ENCODE data around the gene ARL4D.
"Not testable (repeated sequence)": the region's sequence is repeated elsewhere in the genome, so short reads cannot be mapped to it uniquely, and the experiment has no call there.

Gene ARL4D

GRCh38 chr17:43383826-43384475 is 14.8 kb upstream of the ARL4D start:
- H3K4me3 ChIP-seq (ENCODE audit: low read length) = no peak overlapping the region
- H3K27me3 ChIP-seq (ENCODE audit: insufficient read depth, low read length) = no peaks in the 10 kb centered on the region
- H3K9me3 ChIP-seq (ENCODE audit: insufficient read depth, low read depth, low read length) = peaks cover 15% of the 10 kb centered on the region; the same call in 1 of the 2 replicates
- H3K36me3 ChIP-seq (ENCODE audit: insufficient read depth, low read length) = no peaks in the 10 kb centered on the region
- no peaks in the 10 kb centered on the region for H3K4me1 ChIP-seq (ENCODE audit: insufficient read depth, low read length)
- no peak overlapping the region for H3K9ac ChIP-seq (ENCODE audit: low read depth, low read length)
- no peak overlapping the region for H3K27ac ChIP-seq (ENCODE audit: low read depth, low read length)
- WGBS = 83% methylated on average over 9 of the region's 9 CpGs

GRCh38 chr17:43384476-43384862 is 14.3 kb upstream of the ARL4D start:
- Histone ChIP-seq H3K27ac (ENCODE audit: low read depth, low read length) (no peak overlapping the region), H3K36me3 (ENCODE audit: insufficient read depth, low read length) (no peaks in the 10 kb centered on the region), H3K9ac (ENCODE audit: low read depth, low read length) (no peak overlapping the region), H3K9me3 (ENCODE audit: insufficient read depth, low read depth, low read length) (peaks cover 15% of the 10 kb centered on the region; the same call in 1 of the 2 replicates), H3K27me3 (ENCODE audit: insufficient read depth, low read length) (no peaks in the 10 kb centered on the region), H3K4me3 (ENCODE audit: low read length) (no peak overlapping the region), H3K4me1 (ENCODE audit: insufficient read depth, low read length) (peaks cover under 1% of the 10 kb centered on the region; the same call in 1 of the 2 replicates)
- 55% methylated on average over 2 of the region's 2 CpGs for whole genome bisulfite sequencing

DNA sequence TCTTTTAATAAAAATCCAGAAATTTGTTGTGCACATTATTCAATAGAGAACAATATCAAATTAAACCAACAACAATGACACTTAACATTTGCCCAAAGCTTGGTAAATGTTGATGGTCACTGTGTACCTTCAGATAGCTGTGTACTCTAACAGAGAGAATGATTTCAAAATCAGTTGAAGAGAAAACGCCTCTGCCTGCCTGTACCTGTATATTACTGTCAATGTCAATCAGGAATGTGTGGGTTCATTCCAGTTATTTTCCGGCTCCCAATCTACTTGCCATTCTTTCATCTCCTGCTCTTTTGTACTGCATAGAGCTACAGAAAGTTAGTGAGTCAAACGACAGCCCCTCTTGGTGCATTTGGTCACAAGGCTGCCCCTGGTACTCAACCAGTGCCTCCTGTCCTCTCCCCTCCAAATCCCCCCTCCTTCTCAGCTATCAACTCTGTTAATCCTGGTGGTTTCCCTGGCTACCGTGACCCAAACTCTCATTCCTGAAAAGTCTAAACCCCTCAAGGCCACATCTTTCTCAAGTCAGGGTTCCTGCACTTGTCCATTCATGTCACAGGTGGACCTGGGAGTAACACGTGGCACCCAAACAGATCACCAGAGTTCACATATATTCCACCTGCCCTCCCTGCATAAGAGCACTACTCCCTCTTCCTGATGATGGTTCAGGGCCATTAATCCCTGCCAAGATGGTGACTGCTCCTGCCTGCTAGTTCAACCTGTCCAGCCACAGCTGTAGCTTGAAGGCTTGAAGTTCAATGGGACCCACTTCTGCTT is 13.6 kb upstream of the ARL4D start:
- Histone ChIP-seq H3K36me3 (ENCODE audit: insufficient read depth, low read length) (no peaks in the 10 kb centered on the region), H3K27ac (ENCODE audit: low read depth, low read length) (no peak overlapping the region), H3K9me3 (ENCODE audit: insufficient read depth, low read depth, low read length) (peaks cover 12% of the 10 kb centered on the region; the same call in 1 of the 2 replicates), H3K27me3 (ENCODE audit: insufficient read depth, low read length) (no peaks in the 10 kb centered on the region), H3K4me3 (ENCODE audit: low read length) (no peak overlapping the region), H3K9ac (ENCODE audit: low read depth, low read length) (no peak overlapping the region), H3K4me1 (ENCODE audit: insufficient read depth, low read length) (peaks cover 3% of the 10 kb centered on the region; the same call in 1 of the 2 replicates)
- WGBS = 58% methylated on average over 5 of the region's 5 CpGs

DNA sequence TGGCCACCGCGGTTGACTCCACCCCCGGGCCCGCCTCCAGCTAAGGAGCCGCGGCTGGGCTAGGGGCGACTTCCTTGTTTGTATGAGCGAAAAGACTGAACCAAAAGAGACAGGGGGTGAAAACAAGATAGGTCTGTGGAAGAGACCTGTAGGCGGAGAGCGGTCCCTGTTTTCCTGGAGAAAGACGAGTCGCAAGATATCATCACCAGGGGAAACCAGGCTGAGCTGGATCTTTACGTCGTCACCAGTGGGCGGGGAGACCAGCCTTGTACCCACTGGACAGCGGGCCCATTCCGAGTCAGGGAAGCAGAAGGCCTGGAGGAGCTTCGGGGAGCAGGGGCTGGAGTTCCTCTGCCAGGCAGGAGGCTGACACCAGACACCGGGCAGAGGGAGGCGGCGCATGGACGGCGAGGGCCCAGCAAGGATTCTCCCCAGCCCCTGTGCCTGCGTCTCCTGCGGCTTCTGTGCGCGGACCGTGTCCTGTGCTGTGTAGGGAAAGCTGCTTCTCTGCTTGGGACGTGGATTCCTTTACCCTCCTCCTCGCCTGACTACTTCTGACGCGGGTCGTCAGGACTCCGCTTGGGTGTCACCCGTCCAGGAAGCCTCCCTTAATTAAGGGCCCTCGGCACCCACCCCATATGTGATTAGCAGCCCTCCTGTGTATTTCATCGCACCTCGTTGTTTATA is 10.3 kb upstream of the ARL4D start:
- no peaks in the 10 kb centered on the region for H3K36me3 ChIP-seq (ENCODE audit: insufficient read depth, low read length)
- peak overlapping the region; percentile 49; the same call in 1 of the 2 replicates for H3K27ac ChIP-seq (ENCODE audit: low read depth, low read length)
- WGBS = 1% methylated on average over 38 of the region's 38 CpGs

DNA sequence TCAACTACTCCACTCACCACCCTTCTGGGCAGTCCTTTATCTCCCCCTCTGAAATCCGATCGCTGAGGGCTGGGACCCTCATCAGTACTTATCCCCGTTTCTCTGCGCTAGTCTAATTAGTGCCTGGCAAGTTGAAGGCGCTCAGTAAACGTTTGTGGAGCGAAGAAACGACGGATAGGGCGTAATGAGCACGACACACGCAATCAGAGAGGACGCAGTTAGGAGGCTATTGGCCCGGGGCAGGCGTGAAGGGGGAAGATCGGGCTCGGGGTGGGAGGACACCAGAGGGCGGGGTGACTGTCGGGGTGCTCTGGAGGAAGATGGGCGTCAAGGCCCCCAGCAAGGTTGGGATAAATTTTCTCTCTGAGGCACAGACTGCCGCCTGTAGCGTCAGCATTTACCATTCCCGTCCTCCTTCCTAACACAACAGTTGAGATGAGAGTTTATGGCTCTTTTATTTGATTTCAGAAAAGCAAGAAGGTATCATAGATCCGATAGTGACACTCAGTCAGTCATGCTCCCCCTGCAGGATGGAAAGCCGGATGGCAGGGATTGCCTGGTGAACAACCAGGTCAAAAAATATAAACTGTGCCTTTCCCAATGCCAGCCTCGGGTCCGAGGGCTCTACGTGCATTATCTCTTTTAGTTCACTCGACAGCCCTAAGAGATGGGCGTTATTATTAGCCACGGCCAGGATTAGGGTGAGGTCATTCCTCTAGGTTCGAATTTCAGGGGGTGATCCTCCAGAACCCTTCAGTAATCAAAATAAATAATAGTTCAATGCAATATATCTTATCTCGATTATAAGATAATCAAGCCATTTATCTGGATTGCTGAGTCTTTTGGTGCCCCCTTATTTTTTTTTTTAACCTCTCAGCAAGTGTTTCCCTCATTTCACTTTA is 9.5 kb upstream of the ARL4D start:
- Histone ChIP-seq H3K9ac (ENCODE audit: low read depth, low read length) (peak overlapping the region; percentile 49), H3K4me1 (ENCODE audit: insufficient read depth, low read length) (peaks cover 3% of the 10 kb centered on the region; the same call in 1 of the 2 replicates), H3K27ac (ENCODE audit: low read depth, low read length) (peak overlapping the region; percentile 22; the same call in 1 of the 2 replicates), H3K27me3 (ENCODE audit: insufficient read depth, low read length) (no peaks in the 10 kb centered on the region), H3K9me3 (ENCODE audit: insufficient read depth, low read depth, low read length) (no peaks in the 10 kb centered on the region), H3K4me3 (ENCODE audit: low read length) (peak overlapping the region; percentile 67), H3K36me3 (ENCODE audit: insufficient read depth, low read length) (no peaks in the 10 kb centered on the region)
- 7% methylated on average over 29 of the region's 33 CpGs for WGBS

More for the DNA sequence above, 10.3 kb upstream of the ARL4D start:
- Histone ChIP-seq H3K27me3 (ENCODE audit: insufficient read depth, low read length) (no peaks in the 10 kb centered on the region), H3K4me3 (ENCODE audit: low read length) (peak overlapping the region; percentile 67), H3K9ac (ENCODE audit: low read depth, low read length) (peak overlapping the region; percentile 49), H3K4me1 (ENCODE audit: insufficient read depth, low read length) (peaks cover 3% of the 10 kb centered on the region; the same call in 1 of the 2 replicates), H3K9me3 (ENCODE audit: insufficient read depth, low read depth, low read length) (no peaks in the 10 kb centered on the region)

DNA sequence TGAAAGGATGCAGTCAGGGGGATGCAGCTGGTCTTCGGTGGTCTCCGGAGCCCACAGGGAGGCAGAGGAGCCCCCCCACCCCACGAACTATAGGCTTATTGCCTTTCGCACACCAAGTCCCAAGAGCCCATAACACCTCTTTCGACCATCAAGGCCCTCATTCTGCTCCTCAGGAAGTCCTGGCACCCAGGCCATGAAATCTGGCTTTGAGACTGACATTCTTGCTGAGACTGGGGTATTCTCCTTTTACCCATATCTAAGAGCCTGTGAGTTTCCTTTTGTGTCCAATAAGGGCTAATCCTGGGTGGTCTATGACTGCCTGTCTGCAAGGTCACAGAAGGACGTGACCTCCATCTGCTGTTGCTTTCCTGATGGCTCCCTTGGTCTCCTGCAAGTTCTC is 6.4 kb upstream of the ARL4D start:
- Histone ChIP-seq H3K4me1 (ENCODE audit: insufficient read depth, low read length) (peaks cover 3% of the 10 kb centered on the region; the same call in 1 of the 2 replicates), H3K4me3 (ENCODE audit: low read length) (no peak overlapping the region), H3K9ac (ENCODE audit: low read depth, low read length) (no peak overlapping the region), H3K36me3 (ENCODE audit: insufficient read depth, low read length) (no peaks in the 10 kb centered on the region), H3K27me3 (ENCODE audit: insufficient read depth, low read length) (no peaks in the 10 kb centered on the region), H3K9me3 (ENCODE audit: insufficient read depth, low read depth, low read length) (no peaks in the 10 kb centered on the region), H3K27ac (ENCODE audit: low read depth, low read length) (no peak overlapping the region)
- 90% methylated on average over 6 of the region's 6 CpGs for WGBS

DNA sequence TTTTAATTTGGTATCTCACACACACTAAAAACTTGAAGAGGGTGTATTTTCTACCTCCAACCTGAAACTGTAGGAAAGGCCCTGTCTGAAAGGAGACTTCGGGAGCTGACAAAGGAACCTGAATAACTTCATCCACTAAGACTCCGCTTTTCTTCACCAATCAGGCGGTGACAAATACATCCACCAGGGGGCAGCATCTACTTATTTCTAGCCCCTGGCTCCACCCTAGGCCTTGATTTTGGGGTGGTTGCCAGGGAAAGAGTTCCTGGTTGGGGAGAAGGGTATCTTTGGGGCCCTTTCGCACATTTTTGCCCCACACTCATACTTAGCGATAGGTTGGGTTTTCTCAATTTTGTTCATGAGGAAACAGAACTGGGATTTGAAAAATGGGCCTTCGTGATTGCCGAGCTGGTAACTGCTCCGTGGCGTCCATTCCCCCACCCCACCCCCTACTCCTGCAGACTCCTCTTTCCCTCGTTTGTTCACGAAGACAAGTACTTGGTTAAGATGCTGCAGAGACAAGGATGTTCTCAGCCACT is 4.8 kb upstream of the ARL4D start:
- no peak overlapping the region for H3K4me3 ChIP-seq (ENCODE audit: low read length)
- WGBS = 46% methylated on average over 9 of the region's 11 CpGs
- no peaks in the 10 kb centered on the region for H3K27me3 ChIP-seq (ENCODE audit: insufficient read depth, low read length)
- no peak overlapping the region for H3K9ac ChIP-seq (ENCODE audit: low read depth, low read length)
- H3K27ac ChIP-seq (ENCODE audit: low read depth, low read length) = no peak overlapping the region
- no peaks in the 10 kb centered on the region for H3K36me3 ChIP-seq (ENCODE audit: insufficient read depth, low read length)
- H3K9me3 ChIP-seq (ENCODE audit: insufficient read depth, low read depth, low read length) = no peaks in the 10 kb centered on the region
- peaks cover 7% of the 10 kb centered on the region; the same call in 1 of the 2 replicates for H3K4me1 ChIP-seq (ENCODE audit: insufficient read depth, low read length)

DNA sequence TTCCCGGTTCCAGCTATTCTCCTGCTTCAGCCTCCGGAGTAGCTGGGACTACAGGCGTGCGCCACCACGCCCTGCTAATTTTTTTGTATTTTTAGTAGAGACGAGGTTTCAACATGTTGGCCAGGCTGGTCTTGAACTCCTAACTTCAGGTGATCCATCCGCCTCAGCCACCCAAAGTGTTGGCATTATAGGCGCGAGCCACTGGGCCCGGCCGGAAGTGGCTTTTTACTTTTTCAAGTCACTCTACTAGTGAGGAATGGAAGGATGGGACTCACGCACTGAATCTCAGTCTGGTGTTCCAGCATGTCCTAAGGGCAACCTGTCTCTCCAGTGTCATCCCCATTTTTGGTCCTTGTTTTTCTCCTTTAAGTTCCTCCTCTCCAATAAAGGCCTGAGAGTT is 4.1 kb upstream of the ARL4D start:
- not testable (repeated sequence) for H3K9ac ChIP-seq (ENCODE audit: low read depth, low read length); H3K27ac ChIP-seq (ENCODE audit: low read depth, low read length); H3K4me1 ChIP-seq (ENCODE audit: insufficient read depth, low read length); H3K9me3 ChIP-seq (ENCODE audit: insufficient read depth, low read depth, low read length); H3K27me3 ChIP-seq (ENCODE audit: insufficient read depth, low read length); H3K36me3 ChIP-seq (ENCODE audit: insufficient read depth, low read length); H3K4me3 ChIP-seq (ENCODE audit: low read length)
- WGBS = 97% methylated on average over 12 of the region's 12 CpGs

DNA sequence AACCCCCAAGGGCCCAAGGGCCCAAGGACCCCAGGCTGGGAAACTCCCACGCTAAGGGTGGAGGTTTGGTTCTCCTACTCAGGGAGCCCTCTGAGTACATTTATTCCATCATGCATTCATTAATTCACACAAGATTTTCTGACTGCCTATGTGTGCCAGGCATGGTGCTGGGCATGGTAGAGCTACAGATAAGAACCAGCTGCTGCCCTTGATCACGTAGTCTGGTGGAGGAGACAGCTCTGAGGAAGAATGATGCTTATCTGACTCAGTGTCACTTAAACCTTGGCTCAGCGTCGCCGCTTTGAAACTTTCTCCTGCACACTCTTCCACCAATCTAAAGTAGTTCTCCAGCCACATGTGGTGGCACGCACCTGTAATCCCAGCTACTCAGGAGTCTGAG is 3.6 kb upstream of the ARL4D start:
- no peak overlapping the region for H3K27ac ChIP-seq (ENCODE audit: low read depth, low read length)

DNA sequence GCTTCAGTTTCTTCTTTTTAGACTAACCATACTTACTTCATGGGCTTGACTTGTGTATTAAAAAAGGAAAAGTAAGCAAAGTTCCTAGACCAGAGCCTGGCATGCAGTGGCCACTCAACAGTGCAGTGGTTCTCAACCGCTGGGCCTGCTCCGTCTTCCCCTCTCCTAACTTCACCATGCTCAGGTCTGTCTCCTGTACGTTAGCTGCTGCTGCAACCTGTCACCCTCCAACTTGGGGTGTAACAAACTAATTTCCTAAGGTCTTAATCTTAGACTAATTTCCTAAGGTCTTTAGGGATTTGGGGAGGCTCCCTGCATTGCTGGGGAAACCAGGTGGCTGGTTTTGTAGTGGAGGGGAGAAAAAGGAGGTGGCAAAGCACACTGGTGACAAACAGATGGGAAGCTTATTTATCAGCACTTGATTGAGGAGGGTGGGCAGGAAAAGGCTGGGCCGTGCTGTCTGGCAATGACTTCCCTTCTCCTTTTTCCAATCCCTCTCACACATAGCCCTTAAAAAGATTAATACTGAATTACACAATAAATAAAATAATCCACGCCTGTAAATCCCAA is 2.2 kb upstream of the ARL4D start:
- Histone ChIP-seq H3K4me1 (ENCODE audit: insufficient read depth, low read length) (peaks cover 4% of the 10 kb centered on the region; the same call in 1 of the 2 replicates), H3K27ac (ENCODE audit: low read depth, low read length) (no peak overlapping the region), H3K27me3 (ENCODE audit: insufficient read depth, low read length) (no peaks in the 10 kb centered on the region), H3K9ac (ENCODE audit: low read depth, low read length) (no peak overlapping the region), H3K4me3 (ENCODE audit: low read length) (no peak overlapping the region), H3K36me3 (ENCODE audit: insufficient read depth, low read length) (peaks cover 3% of the 10 kb centered on the region), H3K9me3 (ENCODE audit: insufficient read depth, low read depth, low read length) (no peaks in the 10 kb centered on the region)
- 81% methylated on average over 5 of the region's 5 CpGs for WGBS

More for the DNA sequence above, 3.6 kb upstream of the ARL4D start:
- Histone ChIP-seq H3K9me3 (ENCODE audit: insufficient read depth, low read depth, low read length) (no peaks in the 10 kb centered on the region), H3K36me3 (ENCODE audit: insufficient read depth, low read length) (0 out of 2 replicates have a peak, but pooled peaks cover under 1% of the 10 kb centered on the region), H3K9ac (ENCODE audit: low read depth, low read length) (no peak overlapping the region), H3K4me1 (ENCODE audit: insufficient read depth, low read length) (peaks cover 4% of the 10 kb centered on the region; the same call in 1 of the 2 replicates), H3K4me3 (ENCODE audit: low read length) (no peak overlapping the region), H3K27me3 (ENCODE audit: insufficient read depth, low read length) (no peaks in the 10 kb centered on the region)
- WGBS = 97% methylated on average over 6 of the region's 6 CpGs

Data from HUES64 (cell line).